Caco-2 (cell line): Measurements from ENCODE around the gene AHRR. TPM values are rescaled to one million over a fixed set of nuclear protein-coding genes. Genes with fewer than 3 reads are reported as not detected.

Experiments used
- BruUV-seq: library from RNA; stranded (reverse); fragments of 400-500 nt; replicated peaks from 2 replicates; lab custom pipeline; 2021; lab: Mats Ljungman, UMichigan
- CTCF ChIA-PET: fragments of 300-600 bp; sonication (Branson Sonifier 250); formaldehyde crosslinking; loops from one replicate; lab custom pipeline; 2022; ENCODE audit warnings: antibody characterized with exemption; lab: Charles Lee
- POLR2A ChIA-PET: fragments of 300-600 bp; sonication (Branson Sonifier 250); formaldehyde crosslinking; loops from one replicate; lab custom pipeline; 2022; ENCODE audit warnings: antibody characterized with exemption; lab: Charles Lee
- DNase-seq, 2 experiments: peaks; one replicate each; pipeline versions ENCODE4 v3.0.0 to v3.0.0-alpha.2; 2020 to 2022
- H3K27me3 ChIP-seq: replicated peaks from 2 replicates; pipeline ENCODE4 v1.6.0; 2011; ENCODE audit warnings: low read length; ENCODE audit not compliant: control insufficient read depth, insufficient read depth
- H3K36me3 ChIP-seq: 2 replicates; pipeline ENCODE4 v1.5.1; 2011; ENCODE audit warnings: low read length; ENCODE audit not compliant: control insufficient read depth, insufficient read depth
- H3K4me1 ChIP-seq: fragments of 250-450 bp; sonication (Bioruptor Pico); 2 replicates; pipeline ENCODE4 v1.5.1; 2020; ENCODE audit warnings: mild to moderate bottlenecking
- H3K4me3 ChIP-seq: 2 replicates; pipeline ENCODE4 v1.5.1; 2011; ENCODE audit warnings: low read depth, mild to moderate bottlenecking, control low read depth, low read length
- H3K9me3 ChIP-seq: fragments of 250-450 bp; sonication (Bioruptor Pico); 2 replicates; pipeline ENCODE4 v1.5.1; 2020; ENCODE audit warnings: mild to moderate bottlenecking, moderate library complexity
- H3K27ac Mint-ChIP-seq: one replicate; pipeline ENCODE4 v1.8.0; 2022; ENCODE audit warnings: mixed read lengths; ENCODE audit not compliant: unreplicated experiment
- H3K27me3 Mint-ChIP-seq: one replicate; pipeline ENCODE4 v1.8.0; 2022; ENCODE audit warnings: mixed read lengths; ENCODE audit not compliant: insufficient read depth, unreplicated experiment
- H3K36me3 Mint-ChIP-seq: one replicate; pipeline ENCODE4 v1.8.0; 2022; ENCODE audit warnings: mild to moderate bottlenecking, mixed read lengths; ENCODE audit not compliant: insufficient read depth, unreplicated experiment
- H3K4me1 Mint-ChIP-seq: one replicate; pipeline ENCODE4 v1.8.0; 2022; ENCODE audit warnings: low read depth, mixed read lengths; ENCODE audit not compliant: unreplicated experiment
- H3K4me3 Mint-ChIP-seq: one replicate; pipeline ENCODE4 v1.8.0; 2022; ENCODE audit warnings: mild to moderate bottlenecking, moderate library complexity, mixed read lengths; ENCODE audit not compliant: unreplicated experiment
- H3K9me3 Mint-ChIP-seq: one replicate; pipeline ENCODE4 v1.8.0; 2022; ENCODE audit warnings: mixed read lengths; ENCODE audit not compliant: unreplicated experiment
- CTCF ChIP-seq, 2 experiments: fragments of 200-600 bp in 1 of 2; IDR thresholded peaks; 1 replicate in 1 of 2; 2 replicates in 1 of 2; pipeline versions ENCODE4 v1.5.1 to v1.8.0; 2011 to 2022; ENCODE audit warnings: antibody characterized with exemption in 1 of 2, control low read depth in 1 of 2, inconsistent platforms in 1 of 2, low read depth in 1 of 2, low read length in 1 of 2, mild to moderate bottlenecking in 1 of 2, moderate library complexity in 1 of 2; ENCODE audit not compliant: insufficient read depth in 1 of 2, severe bottlenecking in 1 of 2, unreplicated experiment in 1 of 2
- intact Hi-C: fragments of 100-400 bp; cut with micrococcal nuclease; formaldehyde crosslinking; loops from one replicate; pipeline ENCODE4 v1.10.0; 2022; ENCODE audit not compliant: unreplicated experiment
- total RNA-seq: library from RNA; stranded (reverse); gene quantifications from 2 replicates; pipeline ENCODE4 v1.2.3, GENCODE V29; 2022

Gene AHRR
- total RNA-seq, 1 experiment from 2014 or later: 1.1 TPM

- POLR2A ChIA-PET: no interaction called here
Observed at GRCh38 chr5:329121-329735, 7.7 kb downstream of the AHRR start.

GRCh38 chr5:329768-330167 is 8.3 kb downstream of the AHRR start:
- Histone ChIP-seq H3K36me3 (no peaks in the 10 kb centered on the region), H3K4me1 (no peaks in the 10 kb centered on the region), H3K4me3 (no peak overlapping the region), H3K27me3 (no peaks in the 10 kb centered on the region), H3K9me3 (no peaks in the 10 kb centered on the region)
- no peak for DNase-seq
- Mint-ChIP-seq H3K27ac (no peak overlapping the region), H3K36me3 (no peaks in the 10 kb centered on the region), H3K4me3 (no peak overlapping the region), H3K9me3 (no peaks in the 10 kb centered on the region), H3K4me1 (no peaks in the 10 kb centered on the region), H3K27me3 (peaks cover 9% of the 10 kb centered on the region)
- TF ChIP-seq CTCF (IDR thresholded peaks at IDR 0.05; ENCODE audit: insufficient read depth in 1 of 2, low read depth in 1 of 2, low read length in 1 of 2, severe bottlenecking in 1 of 2, unreplicated experiment in 1 of 2): no peak
- no TSS peak for BruUV-seq
- ChIA-PET POLR2A (no interaction called here), CTCF (no interaction called here)
- intact Hi-C loops: no loop called here

More at GRCh38 chr5:329121-329735, 7.7 kb downstream of the AHRR start:
- CTCF ChIA-PET: no interaction called here
- intact Hi-C loops: no loop called here
- Histone ChIP-seq H3K27me3 (no peaks in the 10 kb centered on the region), H3K36me3 (no peaks in the 10 kb centered on the region), H3K4me3 (no peak overlapping the region), H3K4me1 (no peaks in the 10 kb centered on the region), H3K9me3 (no peaks in the 10 kb centered on the region)
- no peaks in the 10 kb centered on the region for H3K36me3 Mint-ChIP-seq
- no peaks in the 10 kb centered on the region for H3K9me3 Mint-ChIP-seq
- TF ChIP-seq CTCF (IDR thresholded peaks at IDR 0.05; ENCODE audit: insufficient read depth in 1 of 2, low read depth in 1 of 2, low read length in 1 of 2, severe bottlenecking in 1 of 2, unreplicated experiment in 1 of 2): no peak
- DNase-seq: no peak
- no TSS peak for BruUV-seq
- H3K4me1 Mint-ChIP-seq: no peaks in the 10 kb centered on the region
- no peak overlapping the region for H3K4me3 Mint-ChIP-seq
- H3K27ac Mint-ChIP-seq: no peak overlapping the region
- H3K27me3 Mint-ChIP-seq: peaks cover 6% of the 10 kb centered on the region

GRCh38 chr5:332843-333242 is 11.3 kb downstream of the AHRR start:
- POLR2A ChIA-PET: no interaction called here
- no peak for TF ChIP-seq CTCF (IDR thresholded peaks at IDR 0.05; ENCODE audit: insufficient read depth in 1 of 2, low read depth in 1 of 2, low read length in 1 of 2, severe bottlenecking in 1 of 2, unreplicated experiment in 1 of 2)
- no TSS peak for BruUV-seq
- Mint-ChIP-seq H3K27ac (no peak overlapping the region), H3K4me3 (no peak overlapping the region), H3K9me3 (no peaks in the 10 kb centered on the region), H3K4me1 (no peaks in the 10 kb centered on the region), H3K27me3 (peaks cover 14% of the 10 kb centered on the region), H3K36me3 (no peaks in the 10 kb centered on the region)
- intact Hi-C loops: no loop called here
- Histone ChIP-seq H3K27me3 (no peaks in the 10 kb centered on the region), H3K9me3 (no peaks in the 10 kb centered on the region), H3K4me3 (no peak overlapping the region), H3K36me3 (no peaks in the 10 kb centered on the region), H3K4me1 (no peaks in the 10 kb centered on the region)
- CTCF ChIA-PET: no interaction called here
- DNase-seq: no peak
